Measurements from ENCODE around the gene DHRSX. TPM values are rescaled to one million over a fixed set of nuclear protein-coding genes. Genes with fewer than 3 reads are reported as not detected.

The DHRSX gene
- total and polyA plus RNA-seq, 7 experiments from 2014 or later, result 15.0 to 26.2 (median 17.6) TPM

- ChIA-PET POLR2A (no interaction called here), CTCF (no interaction called here)
- H3K4me1 ChIP-seq (ENCODE audit: control insufficient read depth in 2 of 2, insufficient read depth in 2 of 2, low read length in 2 of 2), result no peaks in the 10 kb centered on the region
- Mint-ChIP-seq H3K27ac (no peak overlapping the region), H3K4me1 (peaks cover 0 to 6% (median 0%) of the 10 kb centered on the region in 7 donors), H3K9me3 (peaks cover under 1 to 37% (median 11%) of the 10 kb centered on the region in 11 donors), H3K36me3 (peaks cover 38 to 76% (median 72%) of the 10 kb centered on the region in 5 donors), H3K27me3 (no peaks in the 10 kb centered on the region), H3K4me3 (no peak overlapping the region)
- peaks cover 0 to 13% (median 0%) of the 10 kb centered on the region in 3 experiments for H3K36me3 ChIP-seq (ENCODE audit: control insufficient read depth in 2 of 3, insufficient read depth in 3 of 3, low read length in 3 of 3)
- intact Hi-C loops (cut with micrococcal nuclease), result no loop called here
- ATAC-seq (no peak), DNase-seq (no peak)
- no peak overlapping the region for H3K4me3 ChIP-seq (ENCODE audit: low read length)
- H3K27ac ChIP-seq (ENCODE audit: low read depth, low read length), result no peak overlapping the region
- no peaks in the 10 kb centered on the region for H3K27me3 ChIP-seq (ENCODE audit: control insufficient read depth in 2 of 2, insufficient read depth in 2 of 2, low read length in 2 of 2)
- H3K9me3 ChIP-seq (ENCODE audit: control insufficient read depth in 2 of 3, low read length in 3 of 3), result peaks cover 0 to 3% (median 0%) of the 10 kb centered on the region in 3 experiments
Measured at GRCh38 chrX:2345562-2345961, 155.2 kb downstream of the DHRSX start.

GRCh38 chrX:2343413-2343812 is 157.4 kb downstream of the DHRSX start:
- Histone ChIP-seq H3K4me3 (ENCODE audit: low read length) (no peak overlapping the region), H3K4me1 (ENCODE audit: control insufficient read depth in 2 of 2, insufficient read depth in 2 of 2, low read length in 2 of 2) (no peaks in the 10 kb centered on the region), H3K9me3 (ENCODE audit: control insufficient read depth in 2 of 3, low read length in 3 of 3) (peaks cover 0 to 10% (median 0%) of the 10 kb centered on the region in 3 experiments), H3K27me3 (ENCODE audit: control insufficient read depth in 2 of 2, insufficient read depth in 2 of 2, low read length in 2 of 2) (no peaks in the 10 kb centered on the region), H3K27ac (ENCODE audit: low read depth, low read length) (no peak overlapping the region), H3K36me3 (ENCODE audit: control insufficient read depth in 2 of 3, insufficient read depth in 3 of 3, low read length in 3 of 3) (peaks cover 0 to 19% (median 0%) of the 10 kb centered on the region in 3 experiments)
- Mint-ChIP-seq H3K4me1 (peaks cover 0 to 5% (median 0%) of the 10 kb centered on the region in 7 donors), H3K27me3 (no peaks in the 10 kb centered on the region), H3K36me3 (peaks cover 53 to 88% (median 86%) of the 10 kb centered on the region in 5 donors), H3K4me3 (no peak overlapping the region), H3K9me3 (peaks cover 11 to 49% (median 24%) of the 10 kb centered on the region in 11 donors), H3K27ac (no peak overlapping the region)
- ChIA-PET CTCF (no interaction called here), POLR2A (no interaction called here)
- ATAC-seq (no peak), DNase-seq (no peak)
- intact Hi-C loops (cut with micrococcal nuclease), result no loop called here

DNA sequence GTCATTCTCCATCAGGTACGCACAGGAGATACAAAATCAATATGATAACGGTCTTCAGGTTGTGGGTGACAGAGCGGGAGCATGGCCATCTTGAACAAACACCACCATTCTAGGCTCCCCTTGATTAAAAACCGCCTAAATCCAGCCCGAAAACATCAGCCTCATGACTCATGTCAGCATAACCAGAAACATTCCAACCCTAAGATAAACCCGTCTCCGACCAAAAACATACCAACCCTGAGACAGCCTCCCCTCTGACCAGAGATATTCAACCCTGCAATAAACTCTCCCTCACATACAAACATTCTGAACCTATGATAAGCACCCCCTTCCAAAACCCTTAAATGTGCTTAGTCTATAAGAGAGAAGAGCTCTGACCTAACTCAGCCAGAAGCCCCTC is 157.9 kb downstream of the DHRSX start:
- H3K36me3 Mint-ChIP-seq, result peaks cover 53 to 85% (median 83%) of the 10 kb centered on the region in 5 donors
- H3K9me3 Mint-ChIP-seq, result peaks cover 11 to 50% (median 24%) of the 10 kb centered on the region in 11 donors
- ATAC-seq, result no peak

DNA sequence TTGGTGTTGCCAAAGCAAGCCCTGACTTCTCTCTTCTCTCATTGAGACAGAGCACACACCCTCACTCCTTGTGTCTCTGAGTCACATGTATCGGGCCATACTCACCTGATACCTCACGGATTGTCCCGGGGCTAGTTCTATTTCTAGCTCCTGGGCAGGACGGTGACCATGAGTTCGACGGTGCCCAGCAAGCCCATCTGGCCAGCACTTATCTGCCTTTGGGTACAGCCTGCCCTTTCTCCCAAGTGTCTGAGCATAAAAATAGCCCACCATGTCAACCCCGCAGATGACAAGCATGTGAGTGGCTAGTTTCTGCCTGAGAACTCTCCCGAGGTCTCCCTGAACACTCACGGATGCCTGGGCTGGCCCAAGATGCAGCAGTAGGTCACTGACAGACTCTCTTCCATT is 158.5 kb downstream of the DHRSX start:
- H3K36me3 ChIP-seq (ENCODE audit: control insufficient read depth in 2 of 3, insufficient read depth in 3 of 3, low read length in 3 of 3), result peaks cover 0 to 19% (median 0%) of the 10 kb centered on the region in 3 experiments
- Mint-ChIP-seq H3K27ac (no peak overlapping the region), H3K9me3 (peaks cover 11 to 53% (median 29%) of the 10 kb centered on the region in 11 donors), H3K27me3 (no peaks in the 10 kb centered on the region), H3K4me3 (no peak overlapping the region), H3K4me1 (peaks cover 0 to 5% (median 0%) of the 10 kb centered on the region in 7 donors), H3K36me3 (peaks cover 53 to 87% (median 86%) of the 10 kb centered on the region in 5 donors)
- peaks cover 0 to 11% (median 0%) of the 10 kb centered on the region in 3 experiments for H3K9me3 ChIP-seq (ENCODE audit: control insufficient read depth in 2 of 3, low read length in 3 of 3)
- no peaks in the 10 kb centered on the region for H3K27me3 ChIP-seq (ENCODE audit: control insufficient read depth in 2 of 2, insufficient read depth in 2 of 2, low read length in 2 of 2)
- ATAC-seq (no peak), DNase-seq (no peak)
- H3K4me1 ChIP-seq (ENCODE audit: control insufficient read depth in 2 of 2, insufficient read depth in 2 of 2, low read length in 2 of 2), result no peaks in the 10 kb centered on the region
- intact Hi-C loops (cut with micrococcal nuclease), result no loop called here
- H3K4me3 ChIP-seq (ENCODE audit: low read length), result no peak overlapping the region
- ChIA-PET CTCF (no interaction called here), POLR2A (no interaction called here)
- H3K27ac ChIP-seq (ENCODE audit: low read depth, low read length), result no peak overlapping the region

More for the DNA sequence above, 157.9 kb downstream of the DHRSX start:
- Mint-ChIP-seq H3K4me1 (peaks cover 0 to 5% (median 0%) of the 10 kb centered on the region in 7 donors), H3K27me3 (no peaks in the 10 kb centered on the region), H3K4me3 (no peak overlapping the region), H3K27ac (no peak overlapping the region)
- peaks cover 0 to 19% (median 0%) of the 10 kb centered on the region in 3 experiments for H3K36me3 ChIP-seq (ENCODE audit: control insufficient read depth in 2 of 3, insufficient read depth in 3 of 3, low read length in 3 of 3)
- intact Hi-C loops (cut with micrococcal nuclease), result no loop called here
- no peak for DNase-seq
- H3K4me1 ChIP-seq (ENCODE audit: control insufficient read depth in 2 of 2, insufficient read depth in 2 of 2, low read length in 2 of 2), result no peaks in the 10 kb centered on the region
- H3K27me3 ChIP-seq (ENCODE audit: control insufficient read depth in 2 of 2, insufficient read depth in 2 of 2, low read length in 2 of 2), result no peaks in the 10 kb centered on the region
- ChIA-PET POLR2A (no interaction called here), CTCF (no interaction called here)
- no peak overlapping the region for H3K4me3 ChIP-seq (ENCODE audit: low read length)
- no peak overlapping the region for H3K27ac ChIP-seq (ENCODE audit: low read depth, low read length)
- peaks cover 0 to 11% (median 0%) of the 10 kb centered on the region in 3 experiments for H3K9me3 ChIP-seq (ENCODE audit: control insufficient read depth in 2 of 3, low read length in 3 of 3)

- POLR2A ChIA-PET, result no interaction called here
- H3K9me3 Mint-ChIP-seq, result peaks cover 5 to 45% (median 21%) of the 10 kb centered on the region in 11 donors
- Histone ChIP-seq H3K4me3 (ENCODE audit: low read length) (no peak overlapping the region), H3K27ac (ENCODE audit: low read depth, low read length) (no peak overlapping the region), H3K36me3 (ENCODE audit: control insufficient read depth in 2 of 3, insufficient read depth in 3 of 3, low read length in 3 of 3) (peaks cover 0 to 19% (median 0%) of the 10 kb centered on the region in 3 experiments), H3K9me3 (ENCODE audit: control insufficient read depth in 2 of 3, low read length in 3 of 3) (peaks cover 0 to 11% (median 0%) of the 10 kb centered on the region in 3 experiments), H3K4me1 (ENCODE audit: control insufficient read depth in 2 of 2, insufficient read depth in 2 of 2, low read length in 2 of 2) (no peaks in the 10 kb centered on the region), H3K27me3 (ENCODE audit: control insufficient read depth in 2 of 2, insufficient read depth in 2 of 2, low read length in 2 of 2) (no peaks in the 10 kb centered on the region)
- DNase-seq (no peak), ATAC-seq (no peak)
- H3K27me3 Mint-ChIP-seq, result no peaks in the 10 kb centered on the region
- no peak overlapping the region for H3K4me3 Mint-ChIP-seq
- H3K27ac Mint-ChIP-seq, result no peak overlapping the region
- peaks cover 0 to 5% (median 0%) of the 10 kb centered on the region in 7 donors for H3K4me1 Mint-ChIP-seq
- CTCF ChIA-PET, result no interaction called here
- peaks cover 49 to 79% (median 76%) of the 10 kb centered on the region in 5 donors for H3K36me3 Mint-ChIP-seq
- intact Hi-C loops (cut with micrococcal nuclease), result no loop called here
Measured at GRCh38 chrX:2340991-2341390, 159.8 kb downstream of the DHRSX start.

DNA sequence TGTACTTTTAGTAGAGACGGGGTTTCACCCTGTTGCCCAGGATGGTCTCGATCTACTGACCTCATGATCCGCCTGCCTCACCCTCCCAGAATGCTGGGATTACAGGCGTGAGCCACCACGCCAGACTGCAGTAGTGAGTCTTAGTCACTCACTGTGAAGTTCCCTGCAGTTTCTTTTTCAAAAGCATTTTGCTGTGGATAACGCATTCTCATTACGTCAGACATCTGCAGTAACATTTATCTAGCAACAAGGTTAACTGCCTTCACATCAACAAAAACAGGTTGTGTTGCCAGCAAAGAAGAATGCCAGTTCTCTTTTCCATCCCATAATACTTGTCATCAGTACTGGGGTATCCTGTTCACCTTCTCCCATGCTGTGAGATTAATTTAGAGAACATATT is 164.6 kb downstream of the DHRSX start:
- H3K9me3 Mint-ChIP-seq, result peaks cover 5 to 33% (median 12%) of the 10 kb centered on the region in 11 donors

GRCh38 chrX:2334237-2334636 is 166.5 kb downstream of the DHRSX start:
- no peak overlapping the region for H3K4me3 ChIP-seq (ENCODE audit: low read length)
- Mint-ChIP-seq H3K36me3 (peaks cover 7 to 31% (median 21%) of the 10 kb centered on the region in 5 donors), H3K27ac (no peak overlapping the region), H3K4me1 (peaks cover 0 to 2% (median 0%) of the 10 kb centered on the region in 7 donors), H3K27me3 (no peaks in the 10 kb centered on the region), H3K4me3 (no peak overlapping the region), H3K9me3 (peaks cover 0 to 27% (median 4%) of the 10 kb centered on the region in 11 donors)
- H3K4me1 ChIP-seq (ENCODE audit: control insufficient read depth in 2 of 2, insufficient read depth in 2 of 2, low read length in 2 of 2), result no peaks in the 10 kb centered on the region
- CTCF ChIA-PET, result no interaction called here
- no peak for DNase-seq
- no peak for ATAC-seq
- H3K27ac ChIP-seq (ENCODE audit: low read depth, low read length), result no peak overlapping the region
- POLR2A ChIA-PET, result no interaction called here
- H3K36me3 ChIP-seq (ENCODE audit: control insufficient read depth in 2 of 3, insufficient read depth in 3 of 3, low read length in 3 of 3), result peaks cover 0 to 5% (median 0%) of the 10 kb centered on the region in 3 experiments
- intact Hi-C loops (cut with micrococcal nuclease), result no loop called here
- H3K9me3 ChIP-seq (ENCODE audit: control insufficient read depth in 2 of 3, low read length in 3 of 3), result peaks cover 0 to 8% (median 0%) of the 10 kb centered on the region in 3 experiments
- H3K27me3 ChIP-seq (ENCODE audit: control insufficient read depth in 2 of 2, insufficient read depth in 2 of 2, low read length in 2 of 2), result no peaks in the 10 kb centered on the region

More for the DNA sequence above, 164.6 kb downstream of the DHRSX start:
- POLR2A ChIA-PET, result no interaction called here
- Histone ChIP-seq H3K4me1 (ENCODE audit: control insufficient read depth in 2 of 2, insufficient read depth in 2 of 2, low read length in 2 of 2) (no peaks in the 10 kb centered on the region), H3K9me3 (ENCODE audit: control insufficient read depth in 2 of 3, low read length in 3 of 3) (peaks cover 0 to 11% (median 0%) of the 10 kb centered on the region in 3 experiments), H3K36me3 (ENCODE audit: control insufficient read depth in 2 of 3, insufficient read depth in 3 of 3, low read length in 3 of 3) (peaks cover 0 to 11% (median 0%) of the 10 kb centered on the region in 3 experiments), H3K4me3 (ENCODE audit: low read length) (no peak overlapping the region), H3K27me3 (ENCODE audit: control insufficient read depth in 2 of 2, insufficient read depth in 2 of 2, low read length in 2 of 2) (no peaks in the 10 kb centered on the region), H3K27ac (ENCODE audit: low read depth, low read length) (no peak overlapping the region)
- ATAC-seq (no peak), DNase-seq (no peak)
- no peak overlapping the region for H3K4me3 Mint-ChIP-seq
- H3K27me3 Mint-ChIP-seq, result no peaks in the 10 kb centered on the region
- peaks cover 21 to 39% (median 37%) of the 10 kb centered on the region in 5 donors for H3K36me3 Mint-ChIP-seq
- CTCF ChIA-PET, result no interaction called here
- H3K27ac Mint-ChIP-seq, result no peak overlapping the region
- peaks cover 0 to 2% (median 0%) of the 10 kb centered on the region in 7 donors for H3K4me1 Mint-ChIP-seq
- intact Hi-C loops (cut with micrococcal nuclease), result no loop called here

All from naive thymus-derived CD4-positive, alpha-beta T cell (primary cell).